ENCODE measurements around the gene LOXHD1. TPM values are rescaled to one million over a fixed set of nuclear protein-coding genes. Genes with fewer than 3 reads are reported as not detected.

The LOXHD1 gene
- total and polyA plus RNA-seq, 2 of the 13 experiments (the other 11 are each of a cell fraction or from before 2014, with no cell fraction given): not detected

GRCh38 chr18:46497129-46497528, 159.9 kb downstream of the LOXHD1 start (continued):
- no peak for TF ChIP-seq PAX8 (CRISPR knock-in tag; IDR thresholded peaks at IDR 0.05; ENCODE audit: borderline replicate concordance)
- peak; percentile 51; the same call in 1 of the 2 replicates for TF ChIP-seq BORCS8-MEF2B (CRISPR knock-in tag; IDR thresholded peaks at IDR 0.05)
- TF ChIP-seq ZFX (CRISPR knock-in tag; IDR thresholded peaks at IDR 0.05; ENCODE audit: low read depth): no peak
- TF ChIP-seq ZNF33B (CRISPR knock-in tag; IDR thresholded peaks at IDR 0.05): no peak
- TF ChIP-seq MIER2 (CRISPR knock-in tag; IDR thresholded peaks at IDR 0.05): peak; percentile 97
- TF ChIP-seq, protein P1, sequence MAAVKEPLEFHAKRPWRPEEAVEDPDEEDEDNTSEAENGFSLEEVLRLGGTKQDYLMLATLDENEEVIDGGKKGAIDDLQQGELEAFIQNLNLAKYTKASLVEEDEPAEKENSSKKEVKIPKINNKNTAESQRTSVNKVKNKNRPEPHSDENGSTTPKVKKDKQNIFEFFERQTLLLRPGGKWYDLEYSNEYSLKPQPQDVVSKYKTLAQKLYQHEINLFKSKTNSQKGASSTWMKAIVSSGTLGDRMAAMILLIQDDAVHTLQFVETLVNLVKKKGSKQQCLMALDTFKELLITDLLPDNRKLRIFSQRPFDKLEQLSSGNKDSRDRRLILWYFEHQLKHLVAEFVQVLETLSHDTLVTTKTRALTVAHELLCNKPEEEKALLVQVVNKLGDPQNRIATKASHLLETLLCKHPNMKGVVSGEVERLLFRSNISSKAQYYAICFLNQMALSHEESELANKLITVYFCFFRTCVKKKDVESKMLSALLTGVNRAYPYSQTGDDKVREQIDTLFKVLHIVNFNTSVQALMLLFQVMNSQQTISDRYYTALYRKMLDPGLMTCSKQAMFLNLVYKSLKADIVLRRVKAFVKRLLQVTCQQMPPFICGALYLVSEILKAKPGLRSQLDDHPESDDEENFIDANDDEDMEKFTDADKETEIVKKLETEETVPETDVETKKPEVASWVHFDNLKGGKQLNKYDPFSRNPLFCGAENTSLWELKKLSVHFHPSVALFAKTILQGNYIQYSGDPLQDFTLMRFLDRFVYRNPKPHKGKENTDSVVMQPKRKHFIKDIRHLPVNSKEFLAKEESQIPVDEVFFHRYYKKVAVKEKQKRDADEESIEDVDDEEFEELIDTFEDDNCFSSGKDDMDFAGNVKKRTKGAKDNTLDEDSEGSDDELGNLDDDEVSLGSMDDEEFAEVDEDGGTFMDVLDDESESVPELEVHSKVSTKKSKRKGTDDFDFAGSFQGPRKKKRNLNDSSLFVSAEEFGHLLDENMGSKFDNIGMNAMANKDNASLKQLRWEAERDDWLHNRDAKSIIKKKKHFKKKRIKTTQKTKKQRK (IDR thresholded peaks at IDR 0.05; ENCODE audit: low read length): no peak
- no peak for TF ChIP-seq MEIS1 (CRISPR knock-in tag; IDR thresholded peaks at IDR 0.05; ENCODE audit: borderline replicate concordance)
- no peak for TF ChIP-seq ZNF850 (CRISPR knock-in tag; conservative IDR thresholded peaks at IDR 0.05)
- TF ChIP-seq, protein P2, sequence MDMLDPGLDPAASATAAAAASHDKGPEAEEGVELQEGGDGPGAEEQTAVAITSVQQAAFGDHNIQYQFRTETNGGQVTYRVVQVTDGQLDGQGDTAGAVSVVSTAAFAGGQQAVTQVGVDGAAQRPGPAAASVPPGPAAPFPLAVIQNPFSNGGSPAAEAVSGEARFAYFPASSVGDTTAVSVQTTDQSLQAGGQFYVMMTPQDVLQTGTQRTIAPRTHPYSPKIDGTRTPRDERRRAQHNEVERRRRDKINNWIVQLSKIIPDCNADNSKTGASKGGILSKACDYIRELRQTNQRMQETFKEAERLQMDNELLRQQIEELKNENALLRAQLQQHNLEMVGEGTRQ (IDR thresholded peaks at IDR 0.05; ENCODE audit: low read depth, low read length): no peak
- TF ChIP-seq, protein P2 (CRISPR knock-in tag; IDR thresholded peaks at IDR 0.05; ENCODE audit: borderline replicate concordance): no peak
- peak; percentile 59; the same call in 1 of the 2 replicates for TF ChIP-seq ZNF441 (CRISPR knock-in tag; IDR thresholded peaks at IDR 0.05; ENCODE audit: borderline replicate concordance)
- no peak for TF ChIP-seq TCF12 (IDR thresholded peaks at IDR 0.05)
- no peak for TF ChIP-seq TCF12 (CRISPR knock-in tag; IDR thresholded peaks at IDR 0.05)
- TF ChIP-seq, protein P3, sequence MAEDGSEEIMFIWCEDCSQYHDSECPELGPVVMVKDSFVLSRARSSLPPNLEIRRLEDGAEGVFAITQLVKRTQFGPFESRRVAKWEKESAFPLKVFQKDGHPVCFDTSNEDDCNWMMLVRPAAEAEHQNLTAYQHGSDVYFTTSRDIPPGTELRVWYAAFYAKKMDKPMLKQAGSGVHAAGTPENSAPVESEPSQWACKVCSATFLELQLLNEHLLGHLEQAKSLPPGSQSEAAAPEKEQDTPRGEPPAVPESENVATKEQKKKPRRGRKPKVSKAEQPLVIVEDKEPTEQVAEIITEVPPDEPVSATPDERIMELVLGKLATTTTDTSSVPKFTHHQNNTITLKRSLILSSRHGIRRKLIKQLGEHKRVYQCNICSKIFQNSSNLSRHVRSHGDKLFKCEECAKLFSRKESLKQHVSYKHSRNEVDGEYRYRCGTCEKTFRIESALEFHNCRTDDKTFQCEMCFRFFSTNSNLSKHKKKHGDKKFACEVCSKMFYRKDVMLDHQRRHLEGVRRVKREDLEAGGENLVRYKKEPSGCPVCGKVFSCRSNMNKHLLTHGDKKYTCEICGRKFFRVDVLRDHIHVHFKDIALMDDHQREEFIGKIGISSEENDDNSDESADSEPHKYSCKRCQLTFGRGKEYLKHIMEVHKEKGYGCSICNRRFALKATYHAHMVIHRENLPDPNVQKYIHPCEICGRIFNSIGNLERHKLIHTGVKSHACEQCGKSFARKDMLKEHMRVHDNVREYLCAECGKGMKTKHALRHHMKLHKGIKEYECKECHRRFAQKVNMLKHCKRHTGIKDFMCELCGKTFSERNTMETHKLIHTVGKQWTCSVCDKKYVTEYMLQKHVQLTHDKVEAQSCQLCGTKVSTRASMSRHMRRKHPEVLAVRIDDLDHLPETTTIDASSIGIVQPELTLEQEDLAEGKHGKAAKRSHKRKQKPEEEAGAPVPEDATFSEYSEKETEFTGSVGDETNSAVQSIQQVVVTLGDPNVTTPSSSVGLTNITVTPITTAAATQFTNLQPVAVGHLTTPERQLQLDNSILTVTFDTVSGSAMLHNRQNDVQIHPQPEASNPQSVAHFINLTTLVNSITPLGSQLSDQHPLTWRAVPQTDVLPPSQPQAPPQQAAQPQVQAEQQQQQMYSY (CRISPR knock-in tag; IDR thresholded peaks at IDR 0.05): no peak
- TF ChIP-seq ZBTB3 (CRISPR knock-in tag; IDR thresholded peaks at IDR 0.05; ENCODE audit: borderline replicate concordance, low read depth): no peak
- TF ChIP-seq, protein P4, sequence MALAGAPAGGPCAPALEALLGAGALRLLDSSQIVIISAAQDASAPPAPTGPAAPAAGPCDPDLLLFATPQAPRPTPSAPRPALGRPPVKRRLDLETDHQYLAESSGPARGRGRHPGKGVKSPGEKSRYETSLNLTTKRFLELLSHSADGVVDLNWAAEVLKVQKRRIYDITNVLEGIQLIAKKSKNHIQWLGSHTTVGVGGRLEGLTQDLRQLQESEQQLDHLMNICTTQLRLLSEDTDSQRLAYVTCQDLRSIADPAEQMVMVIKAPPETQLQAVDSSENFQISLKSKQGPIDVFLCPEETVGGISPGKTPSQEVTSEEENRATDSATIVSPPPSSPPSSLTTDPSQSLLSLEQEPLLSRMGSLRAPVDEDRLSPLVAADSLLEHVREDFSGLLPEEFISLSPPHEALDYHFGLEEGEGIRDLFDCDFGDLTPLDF (CRISPR knock-in tag; IDR thresholded peaks at IDR 0.05): no peak
- TF ChIP-seq YY1 (IDR thresholded peaks at IDR 0.05; ENCODE audit: insufficient read depth, insufficient replicate concordance, low read depth, low read length): no peak
- TF ChIP-seq HDAC2 (CRISPR knock-in tag; IDR thresholded peaks at IDR 0.05): 0 out of 2 replicates have a peak, but pooled peaks have one; percentile 26
- no peak for TF ChIP-seq TRIM22 (IDR thresholded peaks at IDR 0.05)
